HEK293 (cell line): ENCODE data around the gene MACF1.

ENCODE experiments used
- HOXA7 ChIP-seq: sonication (generic); formaldehyde crosslinking; IDR thresholded peaks from 2 replicates; pipeline ENCODE4 v1.8.1; 2022; ENCODE audit warnings: missing genetic modification reagents, borderline replicate concordance
- YY1 ChIP-seq: fragments of 450-650 bp; formaldehyde crosslinking; IDR thresholded peaks from 2 replicates; pipeline ENCODE4 v1.5.1; 2018; ENCODE audit warnings: missing biosample characterization, missing genetic modification characterization
- ZNF184 ChIP-seq: fragments of 450-650 bp; IDR thresholded peaks from 2 replicates; pipeline ENCODE4 v1.5.1; 2018; ENCODE audit warnings: missing biosample characterization, mild to moderate bottlenecking, missing genetic modification characterization
- ZNF529 ChIP-seq: fragments of 450-650 bp; formaldehyde crosslinking; IDR thresholded peaks from 2 replicates; pipeline ENCODE4 v1.5.1; 2017; ENCODE audit warnings: missing genetic modification characterization, missing biosample characterization; ENCODE audit not compliant: insufficient replicate concordance
- ZNF843 ChIP-seq: fragments of 450-650 bp; formaldehyde crosslinking; IDR thresholded peaks from 2 replicates; pipeline ENCODE4 v1.5.1; 2016; ENCODE audit warnings: missing biosample characterization, missing genetic modification characterization
- TF ChIP-seq, protein P1 (sequence below): fragments of 450-650 bp; formaldehyde crosslinking; IDR thresholded peaks from 2 replicates; pipeline ENCODE4 v1.5.1; 2016; ENCODE audit warnings: missing biosample characterization, missing genetic modification characterization
- TF ChIP-seq, protein P2 (sequence below): fragments of 450-650 bp; formaldehyde crosslinking; IDR thresholded peaks from 2 replicates; pipeline ENCODE4 v1.5.1; 2017; ENCODE audit warnings: missing biosample characterization, missing genetic modification characterization
- TF ChIP-seq, protein P3 (sequence below): fragments of 450-650 bp; formaldehyde crosslinking; IDR thresholded peaks from 2 replicates; pipeline ENCODE4 v1.5.1; 2016; ENCODE audit warnings: missing biosample characterization, missing genetic modification characterization

DNA sequence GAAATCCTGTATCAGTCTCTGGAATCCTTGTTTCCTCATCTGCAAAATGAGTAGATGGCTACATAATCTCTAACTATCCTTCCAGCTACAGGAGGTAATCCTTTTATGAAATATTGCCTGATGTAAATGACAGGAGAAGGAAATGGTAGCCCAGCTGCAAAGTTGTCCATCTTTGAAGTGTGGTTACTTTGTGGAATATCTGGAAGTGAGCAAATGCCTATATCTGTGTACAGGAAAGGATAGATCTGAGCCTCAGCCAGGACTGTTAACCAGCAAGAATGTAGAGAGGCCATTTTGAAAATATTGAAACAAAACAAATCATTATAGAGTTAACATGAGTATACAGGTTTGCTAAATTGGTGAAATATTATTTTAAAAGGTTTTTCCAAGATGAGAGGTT lies 212.1 kb downstream of the MACF1 start:
- TF ChIP-seq, protein P1, sequence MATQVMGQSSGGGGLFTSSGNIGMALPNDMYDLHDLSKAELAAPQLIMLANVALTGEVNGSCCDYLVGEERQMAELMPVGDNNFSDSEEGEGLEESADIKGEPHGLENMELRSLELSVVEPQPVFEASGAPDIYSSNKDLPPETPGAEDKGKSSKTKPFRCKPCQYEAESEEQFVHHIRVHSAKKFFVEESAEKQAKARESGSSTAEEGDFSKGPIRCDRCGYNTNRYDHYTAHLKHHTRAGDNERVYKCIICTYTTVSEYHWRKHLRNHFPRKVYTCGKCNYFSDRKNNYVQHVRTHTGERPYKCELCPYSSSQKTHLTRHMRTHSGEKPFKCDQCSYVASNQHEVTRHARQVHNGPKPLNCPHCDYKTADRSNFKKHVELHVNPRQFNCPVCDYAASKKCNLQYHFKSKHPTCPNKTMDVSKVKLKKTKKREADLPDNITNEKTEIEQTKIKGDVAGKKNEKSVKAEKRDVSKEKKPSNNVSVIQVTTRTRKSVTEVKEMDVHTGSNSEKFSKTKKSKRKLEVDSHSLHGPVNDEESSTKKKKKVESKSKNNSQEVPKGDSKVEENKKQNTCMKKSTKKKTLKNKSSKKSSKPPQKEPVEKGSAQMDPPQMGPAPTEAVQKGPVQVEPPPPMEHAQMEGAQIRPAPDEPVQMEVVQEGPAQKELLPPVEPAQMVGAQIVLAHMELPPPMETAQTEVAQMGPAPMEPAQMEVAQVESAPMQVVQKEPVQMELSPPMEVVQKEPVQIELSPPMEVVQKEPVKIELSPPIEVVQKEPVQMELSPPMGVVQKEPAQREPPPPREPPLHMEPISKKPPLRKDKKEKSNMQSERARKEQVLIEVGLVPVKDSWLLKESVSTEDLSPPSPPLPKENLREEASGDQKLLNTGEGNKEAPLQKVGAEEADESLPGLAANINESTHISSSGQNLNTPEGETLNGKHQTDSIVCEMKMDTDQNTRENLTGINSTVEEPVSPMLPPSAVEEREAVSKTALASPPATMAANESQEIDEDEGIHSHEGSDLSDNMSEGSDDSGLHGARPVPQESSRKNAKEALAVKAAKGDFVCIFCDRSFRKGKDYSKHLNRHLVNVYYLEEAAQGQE = no peak
- TF ChIP-seq, protein P2, sequence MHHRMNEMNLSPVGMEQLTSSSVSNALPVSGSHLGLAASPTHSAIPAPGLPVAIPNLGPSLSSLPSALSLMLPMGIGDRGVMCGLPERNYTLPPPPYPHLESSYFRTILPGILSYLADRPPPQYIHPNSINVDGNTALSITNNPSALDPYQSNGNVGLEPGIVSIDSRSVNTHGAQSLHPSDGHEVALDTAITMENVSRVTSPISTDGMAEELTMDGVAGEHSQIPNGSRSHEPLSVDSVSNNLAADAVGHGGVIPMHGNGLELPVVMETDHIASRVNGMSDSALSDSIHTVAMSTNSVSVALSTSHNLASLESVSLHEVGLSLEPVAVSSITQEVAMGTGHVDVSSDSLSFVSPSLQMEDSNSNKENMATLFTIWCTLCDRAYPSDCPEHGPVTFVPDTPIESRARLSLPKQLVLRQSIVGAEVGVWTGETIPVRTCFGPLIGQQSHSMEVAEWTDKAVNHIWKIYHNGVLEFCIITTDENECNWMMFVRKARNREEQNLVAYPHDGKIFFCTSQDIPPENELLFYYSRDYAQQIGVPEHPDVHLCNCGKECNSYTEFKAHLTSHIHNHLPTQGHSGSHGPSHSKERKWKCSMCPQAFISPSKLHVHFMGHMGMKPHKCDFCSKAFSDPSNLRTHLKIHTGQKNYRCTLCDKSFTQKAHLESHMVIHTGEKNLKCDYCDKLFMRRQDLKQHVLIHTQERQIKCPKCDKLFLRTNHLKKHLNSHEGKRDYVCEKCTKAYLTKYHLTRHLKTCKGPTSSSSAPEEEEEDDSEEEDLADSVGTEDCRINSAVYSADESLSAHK (tag by site-specific recombination) = no peak
- TF ChIP-seq YY1 (tag by site-specific recombination) (no peak), ZNF529 (tag by site-specific recombination) (no peak), ZNF843 (tag by site-specific recombination) (no peak), ZNF184 (tag by site-specific recombination) (no peak), HOXA7 (CRISPR knock-in tag) (no peak)
- TF ChIP-seq, protein P3, sequence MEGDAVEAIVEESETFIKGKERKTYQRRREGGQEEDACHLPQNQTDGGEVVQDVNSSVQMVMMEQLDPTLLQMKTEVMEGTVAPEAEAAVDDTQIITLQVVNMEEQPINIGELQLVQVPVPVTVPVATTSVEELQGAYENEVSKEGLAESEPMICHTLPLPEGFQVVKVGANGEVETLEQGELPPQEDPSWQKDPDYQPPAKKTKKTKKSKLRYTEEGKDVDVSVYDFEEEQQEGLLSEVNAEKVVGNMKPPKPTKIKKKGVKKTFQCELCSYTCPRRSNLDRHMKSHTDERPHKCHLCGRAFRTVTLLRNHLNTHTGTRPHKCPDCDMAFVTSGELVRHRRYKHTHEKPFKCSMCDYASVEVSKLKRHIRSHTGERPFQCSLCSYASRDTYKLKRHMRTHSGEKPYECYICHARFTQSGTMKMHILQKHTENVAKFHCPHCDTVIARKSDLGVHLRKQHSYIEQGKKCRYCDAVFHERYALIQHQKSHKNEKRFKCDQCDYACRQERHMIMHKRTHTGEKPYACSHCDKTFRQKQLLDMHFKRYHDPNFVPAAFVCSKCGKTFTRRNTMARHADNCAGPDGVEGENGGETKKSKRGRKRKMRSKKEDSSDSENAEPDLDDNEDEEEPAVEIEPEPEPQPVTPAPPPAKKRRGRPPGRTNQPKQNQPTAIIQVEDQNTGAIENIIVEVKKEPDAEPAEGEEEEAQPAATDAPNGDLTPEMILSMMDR = no peak
